Measurements from ENCODE around the gene APOC3.

Gene APOC3

GRCh38 chr11:116875194-116875593 lies 45.5 kb downstream of the APOC3 start:
- no peak overlapping the region for H3K4me3 ChIP-seq (ENCODE audit: low read length)
- no peak for DNase-seq (ENCODE audit: low read depth)
- TF ChIP-seq CTCF (conservative IDR thresholded peaks at IDR 0.05; ENCODE audit: low read length) = no peak

- TF ChIP-seq CTCF (conservative IDR thresholded peaks at IDR 0.05; ENCODE audit: low read length) = no peak
- no peak for DNase-seq (ENCODE audit: low read depth)
- H3K4me3 ChIP-seq (ENCODE audit: low read length) = no peak overlapping the region
Measured at GRCh38 chr11:116876656-116877055, 46.9 kb downstream of the APOC3 start.

- no peak overlapping the region for H3K4me3 ChIP-seq (ENCODE audit: low read length)
- TF ChIP-seq CTCF (conservative IDR thresholded peaks at IDR 0.05; ENCODE audit: low read length) = peak; percentile 92
- peak; percentile 82 for DNase-seq (ENCODE audit: low read depth)
Measured at GRCh38 chr11:116879800-116880625, 50.3 kb downstream of the APOC3 start.

GRCh38 chr11:116881143-116881542 lies 51.4 kb downstream of the APOC3 start:
- H3K4me3 ChIP-seq (ENCODE audit: low read length) = no peak overlapping the region
- peak; percentile 51 for DNase-seq (ENCODE audit: low read depth)
- no peak for TF ChIP-seq CTCF (conservative IDR thresholded peaks at IDR 0.05; ENCODE audit: low read length)

GRCh38 chr11:116882386-116882785 lies 52.7 kb downstream of the APOC3 start:
- H3K4me3 ChIP-seq (ENCODE audit: low read length) = no peak overlapping the region
- DNase-seq (ENCODE audit: low read depth) = peak; percentile 93
- no peak for TF ChIP-seq CTCF (conservative IDR thresholded peaks at IDR 0.05; ENCODE audit: low read length)
